ENCODE measurements around the gene UBR3.
A peak's percentile ranks its signal among the peaks of the same experiment; 100 is the strongest.
"Not testable (repeated sequence)": the region's sequence is repeated elsewhere in the genome, so short reads cannot be mapped to it uniquely, and the experiment has no call there.

The UBR3 gene, protein sequence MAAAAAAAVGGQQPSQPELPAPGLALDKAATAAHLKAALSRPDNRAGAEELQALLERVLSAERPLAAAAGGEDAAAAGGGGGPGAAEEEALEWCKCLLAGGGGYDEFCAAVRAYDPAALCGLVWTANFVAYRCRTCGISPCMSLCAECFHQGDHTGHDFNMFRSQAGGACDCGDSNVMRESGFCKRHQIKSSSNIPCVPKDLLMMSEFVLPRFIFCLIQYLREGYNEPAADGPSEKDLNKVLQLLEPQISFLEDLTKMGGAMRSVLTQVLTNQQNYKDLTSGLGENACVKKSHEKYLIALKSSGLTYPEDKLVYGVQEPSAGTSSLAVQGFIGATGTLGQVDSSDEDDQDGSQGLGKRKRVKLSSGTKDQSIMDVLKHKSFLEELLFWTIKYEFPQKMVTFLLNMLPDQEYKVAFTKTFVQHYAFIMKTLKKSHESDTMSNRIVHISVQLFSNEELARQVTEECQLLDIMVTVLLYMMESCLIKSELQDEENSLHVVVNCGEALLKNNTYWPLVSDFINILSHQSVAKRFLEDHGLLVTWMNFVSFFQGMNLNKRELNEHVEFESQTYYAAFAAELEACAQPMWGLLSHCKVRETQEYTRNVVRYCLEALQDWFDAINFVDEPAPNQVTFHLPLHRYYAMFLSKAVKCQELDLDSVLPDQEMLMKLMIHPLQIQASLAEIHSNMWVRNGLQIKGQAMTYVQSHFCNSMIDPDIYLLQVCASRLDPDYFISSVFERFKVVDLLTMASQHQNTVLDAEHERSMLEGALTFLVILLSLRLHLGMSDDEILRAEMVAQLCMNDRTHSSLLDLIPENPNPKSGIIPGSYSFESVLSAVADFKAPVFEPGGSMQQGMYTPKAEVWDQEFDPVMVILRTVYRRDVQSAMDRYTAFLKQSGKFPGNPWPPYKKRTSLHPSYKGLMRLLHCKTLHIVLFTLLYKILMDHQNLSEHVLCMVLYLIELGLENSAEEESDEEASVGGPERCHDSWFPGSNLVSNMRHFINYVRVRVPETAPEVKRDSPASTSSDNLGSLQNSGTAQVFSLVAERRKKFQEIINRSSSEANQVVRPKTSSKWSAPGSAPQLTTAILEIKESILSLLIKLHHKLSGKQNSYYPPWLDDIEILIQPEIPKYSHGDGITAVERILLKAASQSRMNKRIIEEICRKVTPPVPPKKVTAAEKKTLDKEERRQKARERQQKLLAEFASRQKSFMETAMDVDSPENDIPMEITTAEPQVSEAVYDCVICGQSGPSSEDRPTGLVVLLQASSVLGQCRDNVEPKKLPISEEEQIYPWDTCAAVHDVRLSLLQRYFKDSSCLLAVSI (N-terminal part only)

DNA sequence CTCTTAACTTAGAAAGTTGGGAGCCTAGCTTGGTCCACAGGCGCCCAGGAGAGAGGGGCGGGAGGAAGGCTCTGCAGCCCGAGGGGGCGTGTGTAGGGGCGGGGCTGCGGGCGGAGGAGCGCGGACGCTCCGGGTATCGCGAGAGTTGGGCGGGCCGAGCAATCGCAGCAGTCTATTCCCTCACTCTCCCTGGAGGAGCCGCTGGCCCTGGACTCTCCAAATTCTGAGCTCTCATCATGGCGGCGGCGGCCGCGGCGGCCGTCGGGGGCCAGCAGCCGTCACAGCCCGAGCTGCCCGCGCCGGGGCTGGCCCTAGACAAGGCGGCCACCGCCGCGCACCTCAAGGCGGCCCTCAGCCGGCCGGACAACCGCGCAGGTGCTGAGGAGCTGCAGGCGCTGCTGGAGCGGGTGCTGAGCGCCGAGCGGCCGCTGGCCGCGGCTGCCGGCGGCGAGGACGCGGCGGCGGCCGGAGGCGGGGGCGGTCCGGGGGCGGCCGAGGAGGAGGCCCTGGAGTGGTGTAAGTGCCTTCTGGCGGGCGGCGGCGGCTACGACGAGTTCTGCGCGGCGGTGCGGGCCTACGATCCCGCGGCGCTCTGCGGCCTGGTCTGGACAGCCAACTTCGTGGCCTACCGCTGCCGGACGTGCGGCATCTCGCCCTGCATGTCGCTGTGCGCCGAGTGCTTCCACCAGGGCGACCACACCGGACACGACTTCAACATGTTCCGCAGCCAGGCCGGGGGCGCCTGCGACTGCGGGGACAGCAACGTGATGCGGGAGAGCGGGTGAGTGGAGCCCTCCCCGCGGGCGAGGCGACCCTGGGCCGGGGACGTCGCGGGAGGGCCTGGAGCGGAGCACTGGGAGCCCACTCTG, at the start of gene UBR3:
UBR3 (plus strand) TSS at position 183 of the 869 bp plus-strand sequence; CDS start at position 237, 54 bp downstream.
- DNase-seq (ENCODE audit: low read depth): peak; percentile 92

GRCh38 chr2:169778446-169778845, 48.8 kb upstream of the UBR3 start:
- DNase-seq (ENCODE audit: low read depth): no peak

GRCh38 chr2:169781249-169782013, 45.8 kb upstream of the UBR3 start:
- DNase-seq (ENCODE audit: low read depth): no peak

- DNase-seq (ENCODE audit: low read depth): no peak
Measured at GRCh38 chr2:169782513-169782912, 44.7 kb upstream of the UBR3 start.

DNA sequence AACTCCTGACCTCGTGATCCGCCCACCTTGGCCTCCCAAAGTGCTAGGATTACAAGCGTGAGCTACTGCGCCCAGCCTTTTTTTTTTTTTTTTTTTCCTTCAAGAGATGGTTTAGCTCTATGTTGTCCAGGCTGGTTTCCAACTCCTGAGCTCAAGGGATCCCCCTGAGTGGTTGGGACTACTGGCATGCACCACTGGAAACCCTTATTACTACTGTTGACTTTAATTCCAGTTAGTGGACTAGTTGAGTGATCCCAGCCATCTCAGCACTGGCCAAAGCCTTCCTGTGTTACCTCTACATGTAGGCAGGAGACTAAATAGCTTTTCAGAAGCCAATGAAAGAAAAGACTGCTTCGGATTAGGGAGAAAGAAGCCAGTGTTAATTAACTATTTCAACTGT, 36.7 kb upstream of the UBR3 start:
- no peak for DNase-seq (ENCODE audit: low read depth)

- DNase-seq (ENCODE audit: low read depth): no peak
Measured at GRCh38 chr2:169795181-169795580, 32.1 kb upstream of the UBR3 start.

GRCh38 chr2:169796441-169796840, 30.8 kb upstream of the UBR3 start:
- DNase-seq (ENCODE audit: low read depth): no peak

- no peak for DNase-seq (ENCODE audit: low read depth)
Measured at GRCh38 chr2:169797601-169798000, 29.7 kb upstream of the UBR3 start.

DNA sequence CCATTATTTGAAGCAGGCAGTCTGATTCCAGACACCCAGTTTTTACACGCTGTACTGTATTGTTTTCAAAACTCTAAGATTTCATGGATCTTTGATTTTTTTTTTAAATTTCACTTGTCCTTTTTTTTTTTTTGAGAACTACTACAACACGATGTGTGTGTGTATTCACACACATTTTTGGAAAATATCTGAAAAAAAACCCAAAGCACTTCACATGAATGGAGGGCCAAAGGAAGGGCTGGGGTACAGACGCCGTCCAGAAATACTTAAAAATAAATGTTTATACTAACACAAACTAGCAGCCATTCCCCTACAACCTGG, 28.9 kb upstream of the UBR3 start:
- no peak for DNase-seq (ENCODE audit: low read depth)

DNA sequence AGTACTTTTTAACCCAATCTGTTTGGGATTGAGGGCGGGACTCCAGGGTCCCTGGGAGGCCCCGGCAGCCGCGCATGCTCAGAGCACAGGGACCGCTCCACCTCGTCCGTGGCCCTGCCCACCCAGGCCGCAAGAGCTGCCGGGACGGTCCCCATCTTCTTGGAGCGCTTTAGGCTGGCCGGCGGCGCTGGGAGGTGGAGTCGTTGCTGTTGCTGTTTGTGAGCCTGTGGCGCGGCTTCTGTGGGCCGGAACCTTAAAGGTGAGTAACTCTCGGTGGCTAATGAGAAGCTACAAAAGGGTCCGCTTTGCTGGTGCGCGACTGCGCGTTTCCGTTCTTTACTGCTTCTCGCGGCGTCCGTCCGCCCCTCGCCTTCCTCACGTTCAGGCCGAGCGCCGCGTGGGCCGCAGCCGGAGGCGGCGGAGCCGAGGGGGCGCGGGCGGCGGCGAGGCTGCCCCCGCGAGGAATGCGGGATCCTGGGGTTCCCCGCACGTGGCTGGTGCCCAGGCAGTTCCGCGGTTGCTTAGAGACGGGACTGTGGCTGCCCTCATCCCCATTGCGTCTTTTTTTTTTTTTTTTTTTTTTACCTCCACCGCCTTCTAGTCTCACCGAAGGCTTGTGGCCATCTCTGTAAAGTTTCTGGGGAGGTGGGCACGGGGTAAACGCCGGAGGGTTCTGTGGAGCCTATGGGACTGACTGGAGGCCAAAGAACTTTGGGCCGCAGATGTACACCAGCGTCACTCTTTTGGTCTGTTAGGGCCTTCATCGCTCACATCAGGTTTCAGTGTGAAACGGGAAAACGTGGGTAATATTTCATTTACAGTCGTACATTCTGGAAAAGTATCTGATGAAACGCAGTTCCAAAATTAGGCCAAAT, 28.3 kb upstream of the UBR3 start, which contains the start of gene SSB:
SSB (plus strand) TSS at position 154 of the 875 bp plus-strand sequence. CDS start 2,090 bp downstream, outside the sequence.
- peak; percentile 93 for DNase-seq (ENCODE audit: low read depth)

DNA sequence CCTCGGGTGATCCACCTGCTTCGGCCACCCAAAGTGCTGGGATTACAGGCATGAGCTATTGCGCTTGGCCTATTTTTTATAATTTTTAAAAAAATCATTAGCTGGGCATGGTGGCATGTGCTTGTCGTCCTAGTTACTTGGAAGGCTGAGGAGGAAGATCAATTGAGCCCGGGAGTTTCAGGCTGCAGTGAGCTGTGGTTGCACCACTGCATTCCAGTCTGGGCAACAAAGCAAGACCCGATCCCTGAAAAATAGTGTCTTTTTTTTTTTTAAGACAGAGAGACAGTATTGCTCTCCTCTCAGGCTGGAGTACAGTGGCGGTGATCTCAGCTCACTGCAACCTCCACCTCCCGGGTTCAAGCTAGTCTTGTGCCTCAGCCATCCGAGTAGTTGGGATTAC, 23.8 kb upstream of the UBR3 start:
- DNase-seq (ENCODE audit: low read depth): peak; percentile 45

DNA sequence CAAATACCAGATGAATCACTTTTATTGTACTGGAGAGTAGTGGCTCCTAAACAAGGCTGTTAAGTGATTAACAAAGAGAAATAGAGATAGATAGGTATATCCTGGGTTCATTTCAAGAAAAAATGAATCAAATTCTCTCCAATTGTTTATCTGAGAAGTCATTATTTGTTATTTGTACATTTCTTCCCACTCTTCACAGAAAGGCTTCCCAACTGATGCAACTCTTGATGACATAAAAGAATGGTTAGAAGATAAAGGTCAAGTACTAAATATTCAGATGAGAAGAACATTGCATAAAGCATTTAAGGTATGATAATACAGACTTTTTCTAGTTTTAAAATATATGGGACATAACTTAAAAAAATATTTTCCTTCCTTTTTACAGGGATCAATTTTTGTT, 20.7 kb upstream of the UBR3 start:
- DNase-seq (ENCODE audit: low read depth): peak; percentile 55

DNA sequence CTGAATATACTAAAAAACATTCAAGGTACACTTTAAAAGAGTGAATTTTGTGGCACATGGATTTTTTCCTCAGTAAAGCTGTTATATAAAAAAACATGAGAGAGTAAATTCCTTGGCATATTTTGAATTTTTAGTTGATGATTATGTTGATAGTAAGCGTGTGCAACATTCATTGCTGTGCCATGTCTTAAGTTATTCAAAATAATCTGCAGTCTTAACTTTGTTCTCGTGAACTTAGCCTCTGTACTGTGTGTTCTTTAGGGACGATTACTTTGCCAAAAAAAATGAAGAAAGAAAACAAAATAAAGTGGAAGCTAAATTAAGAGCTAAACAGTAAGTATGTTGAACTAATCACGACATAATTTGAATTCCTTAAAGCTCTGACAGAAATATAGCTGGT, 19.0 kb upstream of the UBR3 start:
- DNase-seq (ENCODE audit: low read depth): peak; percentile 85

GRCh38 chr2:169815849-169816248, 11.4 kb upstream of the UBR3 start:
- DNase-seq (ENCODE audit: low read depth): peak; percentile 89

DNA sequence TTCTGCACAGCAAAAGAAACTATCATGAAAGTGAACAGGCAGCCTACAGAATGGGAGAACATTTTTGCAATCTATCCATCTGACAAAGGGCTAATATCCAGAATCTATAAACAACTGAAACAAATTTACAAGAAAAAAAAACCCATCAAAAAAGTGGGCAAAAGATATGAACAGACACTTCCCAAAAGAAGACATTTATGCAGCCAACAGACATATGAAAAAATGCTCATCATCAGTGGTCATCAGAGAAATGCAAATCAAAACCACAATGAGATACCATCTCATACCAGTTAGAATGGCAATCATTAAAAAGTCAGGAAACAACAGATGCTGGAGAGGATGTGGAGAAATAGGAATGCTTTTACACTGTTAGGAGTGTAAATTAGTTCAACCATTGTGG, 10.3 kb upstream of the UBR3 start:
- DNase-seq (ENCODE audit: low read depth): not testable (repeated sequence)

DNA sequence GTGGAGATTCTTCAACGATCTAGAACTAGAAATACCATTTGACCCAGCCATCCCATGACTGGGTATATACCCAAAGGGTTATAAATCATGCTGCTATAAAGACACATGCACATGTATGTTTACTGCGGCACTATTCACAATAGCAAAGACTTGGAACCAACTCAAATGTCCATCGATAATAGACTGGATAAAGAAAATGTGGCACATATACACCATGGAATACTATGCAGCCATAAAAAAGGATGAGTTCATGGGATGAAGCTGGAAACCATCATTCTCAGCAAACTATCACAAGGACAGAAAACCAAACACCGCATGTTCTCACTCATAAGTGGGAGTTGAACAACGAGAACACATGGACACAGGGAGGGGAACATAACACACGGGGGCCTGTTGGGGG, 9.9 kb upstream of the UBR3 start:
- not testable (repeated sequence) for DNase-seq (ENCODE audit: low read depth)

DNA sequence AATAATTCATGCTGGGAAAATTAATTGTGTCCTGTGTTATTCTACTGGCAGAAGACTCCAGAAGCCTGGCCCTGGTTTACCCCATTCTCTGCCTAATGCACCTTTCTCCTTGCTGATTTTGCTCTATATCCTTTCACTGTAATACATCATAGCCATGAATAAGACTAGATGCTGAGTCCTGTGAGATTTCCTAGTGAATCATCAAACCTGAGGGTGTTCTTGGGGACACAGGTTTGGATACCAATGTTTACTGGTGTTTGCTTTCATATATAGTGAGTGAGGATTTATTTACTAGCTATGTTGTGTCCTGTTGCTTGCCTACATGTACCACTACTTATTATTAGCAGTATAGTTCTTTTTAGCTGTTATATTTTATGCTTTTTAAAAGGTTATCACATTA, 9.0 kb upstream of the UBR3 start:
- DNase-seq (ENCODE audit: low read depth): peak; percentile 40

DNA sequence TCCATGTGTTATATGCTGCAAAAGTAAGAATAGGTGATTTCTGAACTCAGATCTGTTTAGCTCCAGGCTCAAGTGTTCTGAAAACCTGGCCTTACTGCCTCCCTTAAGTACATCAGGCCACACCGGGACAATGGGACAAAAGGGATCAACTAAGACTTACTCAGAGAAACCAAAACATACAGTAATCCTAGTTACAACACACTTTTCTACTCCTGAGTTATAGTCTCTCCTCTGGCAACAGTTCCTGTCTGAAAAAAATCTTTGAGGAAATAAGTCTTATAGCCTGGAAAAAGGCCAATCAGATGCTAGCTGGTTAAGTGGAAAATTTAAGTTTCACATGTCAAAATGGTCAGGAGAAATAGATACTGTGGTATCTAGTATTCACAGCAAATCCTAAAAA, 8.1 kb upstream of the UBR3 start:
- DNase-seq (ENCODE audit: low read depth): peak; percentile 83

DNA sequence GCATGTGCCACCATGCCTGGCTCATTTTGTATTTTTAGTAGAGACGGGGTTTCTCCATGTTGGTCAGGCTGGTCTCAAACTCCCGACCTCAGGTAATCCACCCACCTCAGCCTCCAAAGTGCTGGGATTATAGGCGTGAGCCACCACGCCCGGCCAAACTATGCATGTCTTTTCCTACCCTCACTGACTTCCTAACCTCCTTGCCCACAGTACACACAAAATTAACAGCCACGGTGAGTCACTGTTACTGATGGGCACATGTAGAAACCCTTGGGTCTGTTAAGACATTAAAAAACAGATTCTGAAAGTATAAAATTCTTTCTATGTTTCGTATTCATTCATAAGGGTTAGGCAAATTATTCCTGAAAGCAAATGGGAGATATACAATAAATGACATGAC, 7.2 kb upstream of the UBR3 start:
- peak; percentile 75 for DNase-seq (ENCODE audit: low read depth)
